GM12878 (cell line): ENCODE measurements around the gene WNT11. TPM values are rescaled to one million over a fixed set of nuclear protein-coding genes. Genes with fewer than 3 reads are reported as not detected.

Experiments used
- ATAC-seq: fragments of 200-7000 bp; cut with Tn5 transposase; 3 replicates; pipeline ENCODE4 v1.9.1; 2020; ENCODE audit warnings: mild to moderate bottlenecking, moderate library complexity
- BruUV-seq: library from RNA; stranded (reverse); fragments of 400-500 nt; replicated peaks from 2 replicates; lab custom pipeline; 2021; lab: Mats Ljungman, UMichigan
- CTCF ChIA-PET: fragments of 300-600 bp; sonication (Branson Sonifier 250); formaldehyde crosslinking; extraction: SDS; loops from one replicate; lab custom pipeline; 2021; ENCODE audit warnings: inconsistent platforms; lab: Yijun Ruan, JAX
- POLR2A ChIA-PET: fragments of 350-600 bp; formaldehyde crosslinking; extraction: SDS; loops from one replicate; lab custom pipeline; 2021; ENCODE audit warnings: inconsistent platforms; lab: Charles Lee
- RAD21 ChIA-PET: fragments of 300-600 bp; sonication (Branson Sonifier 250); formaldehyde crosslinking; loops from one replicate; lab custom pipeline; 2023; ENCODE audit warnings: antibody characterized with exemption; ENCODE audit not compliant: unreplicated experiment; lab: Charles Lee
- SMC1A ChIA-PET: fragments of 300-600 bp; sonication (Branson Sonifier 250); formaldehyde crosslinking; loops from one replicate; lab custom pipeline; 2023; ENCODE audit not compliant: unreplicated experiment, uncharacterized antibody; lab: Charles Lee
- DNase-seq: peaks from one replicate; pipeline ENCODE4 v3.0.0-alpha.2; 2011; ENCODE audit warnings: low read depth, low spot score
- FAIRE-seq: peaks from 3 replicates; lab custom pipeline; 2011; peaks lifted over from hg19 to GRCh38; lab: Jason Lieb, UNC
- H2AFZ ChIP-seq: 2 replicates; pipeline ENCODE4 v1.6.0; 2011; ENCODE audit warnings: low read depth, low read length, control low read depth; ENCODE audit not compliant: control insufficient read depth
- H3K27ac ChIP-seq: 2 replicates; pipeline ENCODE4 v1.5.1; 2011; ENCODE audit warnings: control low read depth; ENCODE audit not compliant: control insufficient read depth, insufficient read depth
- H3K27me3 ChIP-seq, 2 experiments: replicated peaks in 1 of 2; 2 replicates each; pipeline versions ENCODE4 v1.6.0 to v1.6.1; 2011; ENCODE audit warnings: low read length in 1 of 2; ENCODE audit not compliant: control insufficient read depth in 2 of 2, insufficient read depth in 2 of 2
- H3K36me3 ChIP-seq, 2 experiments: 2 replicates each; pipeline ENCODE4 v1.5.1; 2011; ENCODE audit warnings: low read length in 1 of 2; ENCODE audit not compliant: control insufficient read depth in 2 of 2, insufficient read depth in 2 of 2
- H3K4me1 ChIP-seq: 2 replicates; pipeline ENCODE4 v1.6.1; 2011; ENCODE audit warnings: mild to moderate bottlenecking, low read length, moderate library complexity, mixed read lengths; ENCODE audit not compliant: control insufficient read depth, insufficient read depth
- H3K4me2 ChIP-seq: 2 replicates; pipeline ENCODE4 v1.6.0; 2011; ENCODE audit warnings: control low read depth; ENCODE audit not compliant: control insufficient read depth, insufficient read depth
- H3K4me3 ChIP-seq: fragments of 200-600 bp; sonication (generic); 2 replicates; pipeline ENCODE4 v1.5.1; 2016
- H3K79me2 ChIP-seq: 2 replicates; pipeline ENCODE4 v1.6.0; 2011; ENCODE audit warnings: low read length; ENCODE audit not compliant: control insufficient read depth, insufficient read depth
- H3K9ac ChIP-seq: 2 replicates; pipeline ENCODE4 v1.8.0; 2011; ENCODE audit warnings: low read length, control low read depth, mixed read lengths; ENCODE audit not compliant: control insufficient read depth, insufficient read depth
- H3K9me3 ChIP-seq: replicated peaks from 3 replicates; pipeline ENCODE4 v1.5.1; 2011; ENCODE audit warnings: mild to moderate bottlenecking, low read length; ENCODE audit not compliant: control insufficient read depth, insufficient read depth
- H4K20me1 ChIP-seq: 2 replicates; pipeline ENCODE4 v1.6.0; 2011; ENCODE audit not compliant: control insufficient read depth, insufficient read depth
- BCL3 ChIP-seq: IDR thresholded peaks from 2 replicates; pipeline ENCODE4 v1.6.1; 2011; ENCODE audit warnings: borderline replicate concordance, low read depth, mild to moderate bottlenecking, moderate library complexity, low read length; ENCODE audit not compliant: insufficient read depth, poor library complexity, severe bottlenecking
- CBFB ChIP-seq: IDR thresholded peaks from 2 replicates; pipeline ENCODE4 v1.6.1; 2016; ENCODE audit warnings: antibody characterized with exemption, low read depth
- EED ChIP-seq: sonication (generic); IDR thresholded peaks from 2 replicates; pipeline ENCODE4 v1.6.1; 2016; ENCODE audit warnings: antibody characterized with exemption, low read depth
- FOXK2 ChIP-seq: fragments of 450-650 bp; IDR thresholded peaks from 2 replicates; pipeline ENCODE4 v1.6.1; 2017; ENCODE audit warnings: mild to moderate bottlenecking, moderate library complexity
- MEF2A ChIP-seq: IDR thresholded peaks from 2 replicates; pipeline ENCODE4 v1.6.1; 2011; ENCODE audit warnings: low read depth, mild to moderate bottlenecking, low read length, moderate library complexity; ENCODE audit not compliant: insufficient read depth
- NFYA ChIP-seq: IDR thresholded peaks from 2 replicates; pipeline ENCODE4 v1.6.1; 2011; ENCODE audit warnings: low read depth, mild to moderate bottlenecking, low read length, improper control_type of control experiment, borderline replicate concordance
- PRDM15 ChIP-seq: fragments of 450-650 bp; formaldehyde crosslinking; IDR thresholded peaks from 2 replicates; pipeline ENCODE4 v1.4.0; 2020; ENCODE audit warnings: mild to moderate bottlenecking, moderate library complexity
- RELB ChIP-seq: fragments of 450-650 bp; IDR thresholded peaks from 2 replicates; pipeline ENCODE4 v1.6.1; 2017; ENCODE audit warnings: low read depth, mild to moderate bottlenecking, moderate library complexity
- ZBTB40 ChIP-seq: fragments of 450-650 bp; IDR thresholded peaks from 2 replicates; pipeline ENCODE4 v1.6.1; 2016; ENCODE audit warnings: mild to moderate bottlenecking, moderate library complexity, borderline replicate concordance
- WGBS: methylation state at CpG from one replicate; pipeline ENCODE4 v1.1.6; 2016; ENCODE audit warnings: low lambda C conversion rate; ENCODE audit not compliant: insufficient replicate concordance, insufficient coverage; ENCODE audit errors: missing lambda C conversion rate; 5-methylcytosine and 5-hydroxymethylcytosine counted together
- in situ Hi-C: fragments of 300-500 bp; cut with MboI; formaldehyde crosslinking; loops from 9 replicates; pipeline ENCODE4 v1.14.3; 2018; ENCODE audit warnings: mixed read lengths
- intact Hi-C: fragments of 100-400 bp; cut with micrococcal nuclease; formaldehyde crosslinking; loops from one replicate; pipeline ENCODE4 v1.14.2; 2022; ENCODE audit not compliant: unreplicated experiment
- polyA plus RNA-seq, 11 experiments: library from polyadenylated mRNA; depleted of rRNA in 4 of 11; unstranded in 6 of 11; stranded (reverse) in 5 of 11; fragments of >200 nt; fragmentation: Nextera tagmentation in 4 of 11; fragmentation: Illumina TruSeq in 1 of 11; extraction: Ambion mirVana in 4 of 11; extraction: Trizol in 1 of 11; gene quantifications; 1 replicate in 1 of 11; 2 replicates in 10 of 11; pipeline versions ENCODE4 v1.2.1 to v1.2.3, GENCODE V29; 2011 to 2016; ENCODE audit warnings: inconsistent platforms in 2 of 11, missing spikeins in 2 of 11, low read depth in 1 of 11
- total RNA-seq, 4 experiments: library from RNA; depleted of rRNA in 3 of 4; stranded (reverse); fragments of >200 nt in 3 of 4; fragmentation: Illumina TruSeq in 1 of 4; extraction: Trizol in 1 of 4; gene quantifications; 2 replicates each; pipeline versions ENCODE4 v1.2.1 to v1.2.3, GENCODE V29; 2013 to 2021

WNT11 gene
- total and polyA plus RNA-seq, 10 of the 15 experiments (the other 5 are each of a cell fraction or from before 2014, with no cell fraction given), result 0.05 to 0.19 TPM; not detected in 8

- TF ChIP-seq RELB (no peak), ZBTB40 (no peak), EED (no peak), NFYA (no peak)
These were observed 44.9 kb downstream of the WNT11 start (continued) for GRCh38 chr11:76161261-76161961.

GRCh38 chr11:76160856-76161255, 45.4 kb downstream of the WNT11 start:
- in situ Hi-C loops (no loop called here), intact Hi-C loops (no loop called here)
- RAD21 ChIA-PET, result no interaction called here
- SMC1A ChIA-PET, result no interaction called here
- BruUV-seq, result no TSS peak
- Histone ChIP-seq H3K9ac (no peak overlapping the region), H4K20me1 (no peaks in the 10 kb centered on the region), H3K36me3 (no peaks in the 10 kb centered on the region), H3K27ac (no peak overlapping the region), H3K4me2 (no peak overlapping the region), H3K9me3 (no peaks in the 10 kb centered on the region), H3K4me1 (no peaks in the 10 kb centered on the region), H3K27me3 (no peaks in the 10 kb centered on the region; a peak in 1 of 4 replicates), H3K79me2 (no peaks in the 10 kb centered on the region), H2AFZ (no peak overlapping the region), H3K4me3 (no peak overlapping the region)
- DNase-seq (no peak), ATAC-seq (no peak), FAIRE-seq (no peak)
- CTCF ChIA-PET, result no interaction called here
- POLR2A ChIA-PET, result no interaction called here
- 48% methylated on average over 8 of the region's 8 CpGs for WGBS
- TF ChIP-seq FOXK2, result no peak
- TF ChIP-seq CBFB, result no peak
- TF ChIP-seq MEF2A, result no peak
- no peak for TF ChIP-seq PRDM15 (CRISPR knock-in tag)
- no peak for TF ChIP-seq BCL3
